Caco-2 (cell line): ENCODE measurements around the gene MRM2. TPM values are rescaled to one million over a fixed set of nuclear protein-coding genes. Genes with fewer than 3 reads are reported as not detected.

Source experiments
- BruUV-seq: library from RNA; stranded (reverse); fragments of 400-500 nt; replicated peaks from 2 replicates; lab custom pipeline; 2021; lab: Mats Ljungman, UMichigan
- CTCF ChIA-PET: fragments of 300-600 bp; sonication (Branson Sonifier 250); formaldehyde crosslinking; loops from one replicate; lab custom pipeline; 2022; ENCODE audit warnings: antibody characterized with exemption; lab: Charles Lee
- POLR2A ChIA-PET: fragments of 300-600 bp; sonication (Branson Sonifier 250); formaldehyde crosslinking; loops from one replicate; lab custom pipeline; 2022; ENCODE audit warnings: antibody characterized with exemption; lab: Charles Lee
- DNase-seq, 2 experiments: peaks; one replicate each; pipeline versions ENCODE4 v3.0.0 to v3.0.0-alpha.2; 2020 to 2022
- H3K27me3 ChIP-seq: replicated peaks from 2 replicates; pipeline ENCODE4 v1.6.0; 2011; ENCODE audit warnings: low read length; ENCODE audit not compliant: control insufficient read depth, insufficient read depth
- H3K36me3 ChIP-seq: 2 replicates; pipeline ENCODE4 v1.5.1; 2011; ENCODE audit warnings: low read length; ENCODE audit not compliant: control insufficient read depth, insufficient read depth
- H3K4me1 ChIP-seq: fragments of 250-450 bp; sonication (Bioruptor Pico); 2 replicates; pipeline ENCODE4 v1.5.1; 2020; ENCODE audit warnings: mild to moderate bottlenecking
- H3K4me3 ChIP-seq: 2 replicates; pipeline ENCODE4 v1.5.1; 2011; ENCODE audit warnings: low read depth, mild to moderate bottlenecking, control low read depth, low read length
- H3K9me3 ChIP-seq: fragments of 250-450 bp; sonication (Bioruptor Pico); 2 replicates; pipeline ENCODE4 v1.5.1; 2020; ENCODE audit warnings: mild to moderate bottlenecking, moderate library complexity
- H3K27ac Mint-ChIP-seq: one replicate; pipeline ENCODE4 v1.8.0; 2022; ENCODE audit warnings: mixed read lengths; ENCODE audit not compliant: unreplicated experiment
- H3K27me3 Mint-ChIP-seq: one replicate; pipeline ENCODE4 v1.8.0; 2022; ENCODE audit warnings: mixed read lengths; ENCODE audit not compliant: insufficient read depth, unreplicated experiment
- H3K36me3 Mint-ChIP-seq: one replicate; pipeline ENCODE4 v1.8.0; 2022; ENCODE audit warnings: mild to moderate bottlenecking, mixed read lengths; ENCODE audit not compliant: insufficient read depth, unreplicated experiment
- H3K4me1 Mint-ChIP-seq: one replicate; pipeline ENCODE4 v1.8.0; 2022; ENCODE audit warnings: low read depth, mixed read lengths; ENCODE audit not compliant: unreplicated experiment
- H3K4me3 Mint-ChIP-seq: one replicate; pipeline ENCODE4 v1.8.0; 2022; ENCODE audit warnings: mild to moderate bottlenecking, moderate library complexity, mixed read lengths; ENCODE audit not compliant: unreplicated experiment
- H3K9me3 Mint-ChIP-seq: one replicate; pipeline ENCODE4 v1.8.0; 2022; ENCODE audit warnings: mixed read lengths; ENCODE audit not compliant: unreplicated experiment
- intact Hi-C: fragments of 100-400 bp; cut with micrococcal nuclease; formaldehyde crosslinking; loops from one replicate; pipeline ENCODE4 v1.10.0; 2022; ENCODE audit not compliant: unreplicated experiment
- total RNA-seq: library from RNA; stranded (reverse); gene quantifications from 2 replicates; pipeline ENCODE4 v1.2.3, GENCODE V29; 2022
- TF ChIP-seq, protein P1 (sequence below), 2 experiments: fragments of 200-600 bp in 1 of 2; IDR thresholded peaks; 1 replicate in 1 of 2; 2 replicates in 1 of 2; pipeline versions ENCODE4 v1.5.1 to v1.8.0; 2011 to 2022; ENCODE audit warnings: antibody characterized with exemption in 1 of 2, control low read depth in 1 of 2, inconsistent platforms in 1 of 2, low read depth in 1 of 2, low read length in 1 of 2, mild to moderate bottlenecking in 1 of 2, moderate library complexity in 1 of 2; ENCODE audit not compliant: insufficient read depth in 1 of 2, severe bottlenecking in 1 of 2, unreplicated experiment in 1 of 2

Gene MRM2
- total RNA-seq, 1 experiment from 2014 or later = 48.8 TPM

DNA sequence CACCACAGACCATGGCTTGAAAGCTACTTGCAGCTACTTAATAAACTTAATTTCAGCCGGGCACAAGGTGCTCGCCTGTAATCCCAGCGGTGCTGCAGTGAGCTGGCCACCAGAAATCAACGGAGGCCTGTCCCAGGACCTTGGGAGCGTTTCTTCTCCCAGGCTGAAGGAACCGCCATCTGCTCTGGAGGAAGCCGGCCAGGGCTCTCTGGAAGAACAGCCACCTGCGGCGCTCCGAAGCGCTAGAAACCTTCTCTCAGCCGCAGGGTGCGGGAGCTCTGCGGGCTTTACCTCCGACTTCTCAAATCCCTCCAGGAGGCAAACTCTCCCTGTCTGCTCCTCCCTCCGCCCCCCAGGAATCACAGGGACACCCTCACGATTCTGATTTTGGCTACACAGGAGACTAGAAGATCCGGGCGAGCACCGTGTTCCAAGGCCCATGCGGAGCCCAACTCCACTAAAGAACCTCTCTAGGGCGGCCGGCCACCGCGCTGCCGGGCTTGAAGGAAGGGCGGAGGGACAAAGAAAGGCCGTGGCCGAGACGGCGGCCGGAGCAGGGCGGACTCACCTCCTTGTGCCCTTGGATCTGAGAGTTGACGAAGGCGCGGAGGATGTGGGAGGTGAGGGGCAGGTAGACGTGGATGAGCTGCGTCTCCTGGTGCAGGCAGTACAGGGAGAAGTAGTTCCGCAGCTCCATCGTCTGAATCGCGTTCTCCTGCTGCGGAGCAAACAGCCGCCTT, 14.5 kb upstream of the MRM2 start:
- H3K9me3 ChIP-seq = no peaks in the 10 kb centered on the region
- Mint-ChIP-seq H3K4me1 (no peaks in the 10 kb centered on the region), H3K36me3 (peaks cover 33% of the 10 kb centered on the region), H3K27ac (no peak overlapping the region), H3K9me3 (no peaks in the 10 kb centered on the region), H3K27me3 (no peaks in the 10 kb centered on the region), H3K4me3 (no peak overlapping the region)
- POLR2A ChIA-PET = no interaction called here
- BruUV-seq = no TSS peak
- H3K36me3 ChIP-seq = no peaks in the 10 kb centered on the region; the same call in 1 of the 2 replicates
- CTCF ChIA-PET = interaction anchor here (0.6 kb wide), 1 partner anchor 14 kb away, joined by 5 read pairs; no protein-coding TSS in a partner anchor
- H3K27me3 ChIP-seq = no peaks in the 10 kb centered on the region
- H3K4me1 ChIP-seq = no peaks in the 10 kb centered on the region
- intact Hi-C loops = no loop called here
- no peak for DNase-seq
- TF ChIP-seq, protein P1, sequence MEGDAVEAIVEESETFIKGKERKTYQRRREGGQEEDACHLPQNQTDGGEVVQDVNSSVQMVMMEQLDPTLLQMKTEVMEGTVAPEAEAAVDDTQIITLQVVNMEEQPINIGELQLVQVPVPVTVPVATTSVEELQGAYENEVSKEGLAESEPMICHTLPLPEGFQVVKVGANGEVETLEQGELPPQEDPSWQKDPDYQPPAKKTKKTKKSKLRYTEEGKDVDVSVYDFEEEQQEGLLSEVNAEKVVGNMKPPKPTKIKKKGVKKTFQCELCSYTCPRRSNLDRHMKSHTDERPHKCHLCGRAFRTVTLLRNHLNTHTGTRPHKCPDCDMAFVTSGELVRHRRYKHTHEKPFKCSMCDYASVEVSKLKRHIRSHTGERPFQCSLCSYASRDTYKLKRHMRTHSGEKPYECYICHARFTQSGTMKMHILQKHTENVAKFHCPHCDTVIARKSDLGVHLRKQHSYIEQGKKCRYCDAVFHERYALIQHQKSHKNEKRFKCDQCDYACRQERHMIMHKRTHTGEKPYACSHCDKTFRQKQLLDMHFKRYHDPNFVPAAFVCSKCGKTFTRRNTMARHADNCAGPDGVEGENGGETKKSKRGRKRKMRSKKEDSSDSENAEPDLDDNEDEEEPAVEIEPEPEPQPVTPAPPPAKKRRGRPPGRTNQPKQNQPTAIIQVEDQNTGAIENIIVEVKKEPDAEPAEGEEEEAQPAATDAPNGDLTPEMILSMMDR (IDR thresholded peaks at IDR 0.05; ENCODE audit: insufficient read depth in 1 of 2, low read depth in 1 of 2, low read length in 1 of 2, severe bottlenecking in 1 of 2, unreplicated experiment in 1 of 2) = no peak
- H3K4me3 ChIP-seq = no peak overlapping the region

DNA sequence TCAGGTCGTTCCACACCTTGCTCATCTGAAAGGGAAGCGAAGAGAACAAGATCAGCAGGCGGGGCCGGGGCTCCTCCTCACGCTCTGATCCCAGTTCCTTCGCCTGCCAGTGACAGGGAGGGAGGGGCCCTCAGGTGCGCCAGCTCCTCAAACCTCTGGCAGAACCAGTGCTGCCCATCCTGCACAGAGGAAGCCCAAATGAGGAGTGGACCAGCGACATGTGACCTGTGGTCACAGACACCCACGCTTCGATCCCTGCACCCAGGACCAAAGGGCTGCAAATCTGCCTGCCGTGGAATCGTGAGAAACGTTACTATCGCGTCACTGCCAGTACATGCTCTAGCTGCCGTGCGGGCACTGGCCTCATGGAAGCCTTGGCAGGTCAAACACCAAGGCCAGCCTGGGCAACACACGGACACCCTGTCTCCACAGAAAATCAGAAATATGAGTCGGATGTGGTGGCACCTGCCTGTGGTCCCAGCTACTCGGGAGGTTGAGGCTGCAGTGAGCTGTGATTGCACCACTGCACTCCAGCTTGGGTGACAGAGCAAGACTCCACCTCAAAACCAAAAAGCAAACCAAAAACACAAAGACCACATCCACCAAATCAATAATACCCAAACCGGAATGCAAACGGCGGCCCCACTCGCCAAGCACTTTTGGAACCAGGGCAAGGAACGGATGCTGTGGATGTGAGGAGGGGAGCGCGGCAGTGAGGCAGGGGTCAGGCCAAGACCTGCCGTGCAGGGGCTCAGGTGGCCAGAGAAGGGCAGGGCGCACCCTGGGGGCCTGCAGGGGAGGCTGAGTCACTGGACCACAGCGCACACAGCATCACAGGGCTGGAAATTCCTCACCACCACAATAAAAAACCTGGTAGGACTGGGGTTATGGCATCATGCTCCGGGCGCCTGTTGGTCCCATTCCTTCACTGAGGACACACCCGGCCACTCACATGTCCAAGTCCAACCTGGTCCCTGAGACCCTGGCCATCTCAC, 13.4 kb upstream of the MRM2 start:
- CTCF ChIA-PET = interaction anchor here (0.6 kb wide), 1 partner anchor 15 kb away, joined by 5 read pairs; no protein-coding TSS in a partner anchor
- Mint-ChIP-seq H3K36me3 (peaks cover 42% of the 10 kb centered on the region), H3K4me1 (no peaks in the 10 kb centered on the region), H3K4me3 (no peak overlapping the region), H3K9me3 (no peaks in the 10 kb centered on the region), H3K27ac (no peak overlapping the region), H3K27me3 (no peaks in the 10 kb centered on the region)
- no TSS peak for BruUV-seq
- no peaks in the 10 kb centered on the region for H3K27me3 ChIP-seq
- no peaks in the 10 kb centered on the region for H3K4me1 ChIP-seq
- no peaks in the 10 kb centered on the region for H3K9me3 ChIP-seq
- H3K36me3 ChIP-seq = no peaks in the 10 kb centered on the region; the same call in 1 of the 2 replicates
- intact Hi-C loops = no loop called here
- TF ChIP-seq, protein P1 (IDR thresholded peaks at IDR 0.05; ENCODE audit: insufficient read depth in 1 of 2, low read depth in 1 of 2, low read length in 1 of 2, severe bottlenecking in 1 of 2, unreplicated experiment in 1 of 2) = no peak
- no peak for DNase-seq
- POLR2A ChIA-PET = no interaction called here
- H3K4me3 ChIP-seq = no peak overlapping the region
